Transverse colon (tissue), 4 donors: Measurements from ENCODE around the gene BOK. TPM values are rescaled to one million over a fixed set of nuclear protein-coding genes. Genes with fewer than 3 reads are reported as not detected.

Experiments used
- DNase-seq: peaks from one replicate; pipeline ENCODE4 v3.0.0-alpha.2; 2019
- H3K27ac ChIP-seq, 4 donors: fragments of 200-600 bp; sonication (generic); 2 replicates each; pipeline ENCODE4 v1.5.1; 2016 to 2018; ENCODE audit warnings: inconsistent platforms in 4 of 4
- H3K27me3 ChIP-seq: fragments of 200-600 bp; sonication (generic); 2 replicates; pipeline ENCODE4 v1.5.1; 2017; ENCODE audit warnings: inconsistent platforms
- H3K36me3 ChIP-seq, 4 donors: fragments of 200-600 bp; sonication (generic); 2 replicates each; pipeline ENCODE4 v1.5.1; 2017 to 2019; ENCODE audit warnings: inconsistent platforms in 4 of 4
- H3K4me1 ChIP-seq, 4 donors: fragments of 200-600 bp; sonication (generic); 2 replicates each; pipeline ENCODE4 v1.5.1; 2017 to 2020; ENCODE audit warnings: inconsistent platforms in 4 of 4
- H3K4me3 ChIP-seq, 4 donors: fragments of 200-600 bp; sonication (generic); 1 replicate in 1 of 4; 2 replicates in 3 of 4; pipeline versions ENCODE4 v1.5.1 to v1.6.1; 2017 to 2019; ENCODE audit warnings: inconsistent platforms in 4 of 4
- H3K9me3 ChIP-seq, 2 donors: fragments of 200-600 bp; sonication (generic); 2 replicates each; pipeline ENCODE4 v1.5.1; 2017 to 2019; ENCODE audit warnings: inconsistent platforms in 2 of 2
- CTCF ChIP-seq, 5 experiments: fragments of 200-600 bp in 3 of 5; fragments of 450-650 bp in 2 of 5; sonication (generic) in 3 of 5; IDR thresholded peaks; 1 replicate in 2 of 5; 2 replicates in 3 of 5; pipeline ENCODE4 v1.5.1; 2016 to 2017; ENCODE audit warnings: antibody characterized with exemption in 5 of 5, inconsistent platforms in 3 of 5, mild to moderate bottlenecking in 2 of 5, moderate library complexity in 1 of 5
- EP300 ChIP-seq: sonication (generic); formaldehyde crosslinking; IDR thresholded peaks from one replicate; pipeline ENCODE4 v1.6.1; 2017; ENCODE audit warnings: antibody characterized with exemption, low read depth
- POLR2A ChIP-seq: fragments of 450-650 bp; IDR thresholded peaks from one replicate; pipeline ENCODE4 v1.6.1; 2016; ENCODE audit warnings: antibody characterized with exemption, mild to moderate bottlenecking, moderate library complexity
- POLR2AphosphoS5 ChIP-seq, 3 donors: sonication (generic); formaldehyde crosslinking; IDR thresholded peaks; one replicate each; pipeline ENCODE4 v1.6.1; 2016; ENCODE audit warnings: antibody characterized with exemption in 3 of 3
- WGBS, 2 donors: methylation state at CpG; one replicate each; pipeline ENCODE4 v1.1.5; 2018; ENCODE audit warnings: low coverage in 1 of 2; 5-methylcytosine and 5-hydroxymethylcytosine counted together
- in situ Hi-C, 4 donors: fragments of 200-750 bp; cut with MboI; loops; one replicate each; pipeline versions ENCODE4 v1.15.0 to v1.15.1; 2017; ENCODE audit warnings: low sequenced_read_pairs in 3 of 4, low pct_ligation_motif_present in 1 of 4, low pct_unique_long_range_greater_than_20kb in 1 of 4
- intact Hi-C: fragments of 100-400 bp; cut with DNase I; formaldehyde crosslinking; loops from one replicate; pipeline ENCODE4 v1.15.1; 2023; ENCODE audit warnings: low total_unique reads
- total RNA-seq, 4 donors: library from RNA; depleted of rRNA; stranded (reverse); fragments of >200 nt; gene quantifications; one replicate each; pipeline ENCODE4 v1.1.0, GENCODE V29; 2016

The BOK gene
- total RNA-seq, 4 donors from 2014 or later: 21.0 to 84.2 (median 24.4) TPM

GRCh38 chr2:241575624-241576292 lies 17.2 kb downstream of the BOK start:
- peak overlapping the region in 1 of 4 donors; percentile 8 for H3K27ac ChIP-seq
- in situ Hi-C loops (no loop called here), intact Hi-C loops (no loop called here)
- H3K27me3 ChIP-seq: no peaks in the 10 kb centered on the region
- no peak overlapping the region for H3K4me3 ChIP-seq
- no peaks in the 10 kb centered on the region for H3K36me3 ChIP-seq
- 70 to 83% methylated on average over 4 to 5 of the region's 5 CpGs for WGBS, 2 donors
- TF ChIP-seq EP300 (no peak), POLR2A (no peak)
- H3K4me1 ChIP-seq: peaks cover 0 to 7% (median 5%) of the 10 kb centered on the region in 4 donors
- no peak for DNase-seq
- no peaks in the 10 kb centered on the region for H3K9me3 ChIP-seq

- H3K4me3 ChIP-seq: no peak overlapping the region
- H3K27ac ChIP-seq: peak overlapping the region in 1 of 4 donors; percentile 8
- in situ Hi-C loops (no loop called here), intact Hi-C loops (no loop called here)
- H3K9me3 ChIP-seq: no peaks in the 10 kb centered on the region
- DNase-seq: no peak
- no peaks in the 10 kb centered on the region for H3K27me3 ChIP-seq
- H3K4me1 ChIP-seq: peaks cover 0 to 7% (median 5%) of the 10 kb centered on the region in 4 donors
- WGBS, 2 donors: 87 to 100% methylated on average over 1 to 14 of the region's 14 CpGs
- H3K36me3 ChIP-seq: no peaks in the 10 kb centered on the region
- no peak for TF ChIP-seq EP300
- no peak for TF ChIP-seq POLR2A
- TF ChIP-seq POLR2AphosphoS5 (IDR thresholded peaks at IDR 0.05): no peak
- no peak for TF ChIP-seq CTCF (IDR thresholded peaks at IDR 0.05)
Observed at GRCh38 chr2:241576293-241576654, 17.7 kb downstream of the BOK start.

DNA sequence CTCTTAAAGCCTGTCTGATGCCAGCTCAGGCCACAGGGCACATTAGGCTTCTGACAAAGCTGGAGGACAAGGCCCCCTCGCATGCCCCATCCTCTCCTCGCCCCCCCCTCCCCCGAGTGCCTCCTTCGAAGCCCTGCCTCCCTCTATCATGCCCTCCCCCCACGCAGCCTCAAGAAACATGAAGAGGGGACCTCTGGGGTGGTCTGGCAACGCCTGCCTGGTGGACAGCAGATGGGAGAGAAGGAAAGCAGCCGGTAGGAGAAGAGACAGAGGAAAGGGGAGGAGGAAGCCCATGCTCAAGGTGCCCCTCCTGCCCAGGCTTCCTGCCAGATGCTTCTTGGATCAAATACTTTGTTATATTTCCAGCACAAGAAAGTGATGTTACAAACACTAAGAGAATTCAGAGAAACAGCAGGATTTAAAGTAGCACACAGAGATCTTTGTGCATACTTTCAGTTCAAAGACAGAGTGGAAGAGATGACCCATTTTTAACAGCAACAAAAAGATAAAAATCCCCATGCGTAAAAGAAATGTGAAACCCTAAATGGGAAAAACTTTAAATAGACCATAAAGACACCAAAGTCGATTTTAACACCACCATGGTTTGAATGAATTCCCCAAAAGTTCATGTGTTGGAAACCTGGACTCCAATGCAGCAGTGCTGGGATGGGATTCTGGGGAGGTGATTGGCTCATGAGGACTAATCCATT lies 19.0 kb downstream of the BOK start:
- peaks cover 0 to 7% (median 5%) of the 10 kb centered on the region in 4 donors for H3K4me1 ChIP-seq
- no peaks in the 10 kb centered on the region for H3K9me3 ChIP-seq
- TF ChIP-seq POLR2A: no peak
- no peak for TF ChIP-seq POLR2AphosphoS5 (IDR thresholded peaks at IDR 0.05)
- TF ChIP-seq EP300: no peak
- no peak for TF ChIP-seq CTCF (IDR thresholded peaks at IDR 0.05)
- intact Hi-C loops: no loop called here
- 47 to 80% methylated on average over 1 to 9 of the region's 9 CpGs for WGBS, 2 donors
- H3K27me3 ChIP-seq: no peaks in the 10 kb centered on the region
- H3K36me3 ChIP-seq: peaks cover 0 to 5% (median 0%) of the 10 kb centered on the region in 4 donors
- DNase-seq: no peak
- no peak overlapping the region for H3K4me3 ChIP-seq
- in situ Hi-C loops: no loop called here
- H3K27ac ChIP-seq: peak overlapping the region in 3 of 4 donors; percentile 5 to 51 (median 13)

GRCh38 chr2:241579281-241579680 lies 20.7 kb downstream of the BOK start:
- Histone ChIP-seq H3K4me1 (peaks cover 0 to 7% (median 5%) of the 10 kb centered on the region in 4 donors), H3K27me3 (no peaks in the 10 kb centered on the region), H3K4me3 (no peak overlapping the region), H3K9me3 (no peaks in the 10 kb centered on the region), H3K27ac (no peak overlapping the region), H3K36me3 (peaks cover 0 to 19% (median 8%) of the 10 kb centered on the region in 4 donors)
- no peak for TF ChIP-seq POLR2AphosphoS5 (IDR thresholded peaks at IDR 0.05)
- TF ChIP-seq EP300: no peak
- TF ChIP-seq POLR2A: no peak
- no peak for TF ChIP-seq CTCF (IDR thresholded peaks at IDR 0.05)
- in situ Hi-C loops: no loop called here
- intact Hi-C loops: no loop called here
- 83 to 86% methylated on average over 3 to 7 of the region's 7 CpGs for WGBS, 2 donors
- no peak for DNase-seq
